HepG2 (cell line): ENCODE data around the gene GRIK5. TPM values are rescaled to one million over a fixed set of nuclear protein-coding genes. Genes with fewer than 3 reads are reported as not detected.

ENCODE experiments used
- CEBPG ChIP-seq: IDR thresholded peaks from 2 replicates; pipeline ENCODE4 v1.6.1; 2016
- DPF2 ChIP-seq: sonication (generic); formaldehyde crosslinking; IDR thresholded peaks from 2 replicates; pipeline ENCODE4 v1.4.0; 2020; ENCODE audit warnings: mild to moderate bottlenecking, low read depth, missing genetic modification reagents, borderline replicate concordance
- MIXL1 ChIP-seq: IDR thresholded peaks from 2 replicates; pipeline ENCODE4 v1.6.1; 2016
- NKX3-1 ChIP-seq: sonication (generic); formaldehyde crosslinking; IDR thresholded peaks from 2 replicates; pipeline ENCODE4 v1.5.0; 2020; ENCODE audit warnings: missing genetic modification reagents
- NR2F6 ChIP-seq, 2 experiments: IDR thresholded peaks; 2 replicates each; pipeline ENCODE4 v1.6.1; 2016; ENCODE audit warnings: antibody characterized with exemption in 1 of 2, mild to moderate bottlenecking in 1 of 2
- THYN1 ChIP-seq: sonication (generic); formaldehyde crosslinking; IDR thresholded peaks from 2 replicates; pipeline ENCODE4 v1.8.1; 2023; ENCODE audit warnings: low read depth, mild to moderate bottlenecking, moderate library complexity, missing genetic modification reagents, borderline replicate concordance
- YEATS2 ChIP-seq: sonication (generic); formaldehyde crosslinking; IDR thresholded peaks from 2 replicates; pipeline ENCODE4 v1.4.0; 2020; ENCODE audit warnings: missing genetic modification reagents, borderline replicate concordance
- ZFP36 ChIP-seq: fragments of 150-350 bp; IDR thresholded peaks from 2 replicates; pipeline ENCODE4 v1.6.1; 2018; ENCODE audit warnings: borderline replicate concordance, low read length, low read depth; ENCODE audit not compliant: partially characterized antibody
- ZFP62 ChIP-seq: sonication (generic); formaldehyde crosslinking; IDR thresholded peaks from 2 replicates; pipeline ENCODE4 v1.4.0; 2020; ENCODE audit warnings: missing genetic modification reagents
- ZNF275 ChIP-seq: sonication (generic); formaldehyde crosslinking; IDR thresholded peaks from 2 replicates; pipeline ENCODE4 v1.8.0; 2022; ENCODE audit warnings: missing genetic modification reagents, mild to moderate bottlenecking, inconsistent platforms, borderline replicate concordance
- ZNF333 ChIP-seq: sonication (generic); formaldehyde crosslinking; IDR thresholded peaks from 2 replicates; pipeline ENCODE4 v1.4.0; 2020; ENCODE audit warnings: mild to moderate bottlenecking, missing genetic modification reagents, borderline replicate concordance
- ZNF678 ChIP-seq: sonication (generic); formaldehyde crosslinking; IDR thresholded peaks from 2 replicates; pipeline ENCODE4 v1.4.0; 2020; ENCODE audit warnings: mild to moderate bottlenecking, missing genetic modification reagents
- ZNF781 ChIP-seq: sonication (generic); formaldehyde crosslinking; IDR thresholded peaks from 2 replicates; pipeline ENCODE4 v1.5.1; 2020; ENCODE audit warnings: borderline replicate concordance, mild to moderate bottlenecking, missing genetic modification reagents; ENCODE audit errors: not compliant biosample characterization
- ZNF788 ChIP-seq: sonication (generic); formaldehyde crosslinking; IDR thresholded peaks from 2 replicates; pipeline ENCODE4 v1.5.0; 2020; ENCODE audit warnings: mild to moderate bottlenecking, missing genetic modification reagents, borderline replicate concordance
- ZZZ3 ChIP-seq: sonication (generic); formaldehyde crosslinking; IDR thresholded peaks from 2 replicates; pipeline ENCODE4 v1.4.0; 2020; ENCODE audit warnings: missing genetic modification reagents, mild to moderate bottlenecking, borderline replicate concordance
- polyA plus RNA-seq, 8 experiments: library from polyadenylated mRNA; depleted of rRNA in 3 of 8; stranded (reverse) in 7 of 8; unstranded in 1 of 8; fragments of >200 nt; fragmentation: Illumina TruSeq in 4 of 8; extraction: Trizol in 4 of 8; gene quantifications; 2 replicates each; pipeline versions ENCODE4 v1.2.1 to v1.2.3, GENCODE V29; 2011 to 2016; ENCODE audit warnings: low read depth in 4 of 8, missing spikeins in 1 of 8, mixed read lengths in 1 of 8; ENCODE audit not compliant: insufficient read depth in 1 of 8
- total RNA-seq, 5 experiments: library from RNA; depleted of rRNA; stranded (reverse); fragments of >200 nt; fragmentation: Illumina TruSeq; extraction: Trizol; gene quantifications; 2 replicates each; pipeline ENCODE4 v1.2.3, GENCODE V29; 2016; ENCODE audit warnings: low read depth in 1 of 5
- TF ChIP-seq, protein P1 (sequence below): sonication (generic); formaldehyde crosslinking; IDR thresholded peaks from 2 replicates; pipeline ENCODE4 v1.4.0; 2020; ENCODE audit warnings: mild to moderate bottlenecking, missing genetic modification reagents
- TF ChIP-seq, protein P2 (sequence below): sonication (generic); formaldehyde crosslinking; IDR thresholded peaks from 2 replicates; pipeline ENCODE4 v1.8.1; 2023; ENCODE audit warnings: mild to moderate bottlenecking, missing genetic modification reagents
- TF ChIP-seq, protein P3 (sequence below): sonication (generic); formaldehyde crosslinking; IDR thresholded peaks from 2 replicates; pipeline ENCODE4 v1.8.1; 2023; ENCODE audit warnings: missing genetic modification reagents, inconsistent platforms, borderline replicate concordance
- TF ChIP-seq, protein P4 (sequence below), 2 experiments: sonication (generic) in 1 of 2; formaldehyde crosslinking in 1 of 2; IDR thresholded peaks; 2 replicates each; pipeline versions ENCODE4 v1.4.0 to v1.6.1; 2018 to 2020; ENCODE audit warnings: missing genetic modification reagents in 2 of 2, borderline replicate concordance in 1 of 2, low read depth in 1 of 2, mild to moderate bottlenecking in 1 of 2, missing biosample characterization in 1 of 2
- TF ChIP-seq, protein P5 (sequence below): sonication (generic); formaldehyde crosslinking; IDR thresholded peaks from 2 replicates; pipeline ENCODE4 v1.8.0; 2022; ENCODE audit warnings: missing genetic modification reagents, low read depth, mild to moderate bottlenecking, borderline replicate concordance
- TF ChIP-seq, protein P6 (sequence below): sonication (generic); formaldehyde crosslinking; IDR thresholded peaks from 2 replicates; pipeline ENCODE4 v1.8.0; 2022; ENCODE audit warnings: missing genetic modification reagents, mild to moderate bottlenecking, borderline replicate concordance

The GRIK5 gene
- total and polyA plus RNA-seq, 2 of the 13 experiments (the other 11 are each of a cell fraction or from before 2014, with no cell fraction given) = not detected

DNA sequence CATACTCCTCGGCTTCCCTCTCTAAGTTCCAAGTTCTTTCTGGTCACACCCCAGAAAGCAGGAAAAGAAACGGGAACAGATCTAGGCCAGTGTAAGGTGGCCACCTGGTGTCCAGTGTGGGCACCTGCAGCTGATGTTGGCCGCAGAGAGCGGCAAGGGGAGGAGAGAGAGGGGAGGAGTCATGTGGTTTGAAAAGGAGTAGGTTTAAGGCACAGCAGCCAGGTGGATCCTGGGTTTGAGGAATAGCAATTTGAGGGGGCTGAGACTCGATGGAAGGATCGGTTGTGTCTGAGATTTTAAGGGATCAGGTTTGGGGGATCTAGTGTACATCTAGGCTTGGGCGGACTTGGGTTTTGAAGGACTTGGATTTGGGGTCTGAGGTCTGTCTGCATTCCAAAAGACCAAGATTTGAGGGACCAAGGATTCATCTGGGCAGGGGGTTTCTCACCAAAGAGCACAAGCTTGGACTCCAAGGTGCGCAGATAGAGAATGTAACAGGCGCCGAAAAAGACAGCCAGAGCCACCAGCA lies 112.1 kb downstream of the GRIK5 start (continued):
- TF ChIP-seq, protein P1, sequence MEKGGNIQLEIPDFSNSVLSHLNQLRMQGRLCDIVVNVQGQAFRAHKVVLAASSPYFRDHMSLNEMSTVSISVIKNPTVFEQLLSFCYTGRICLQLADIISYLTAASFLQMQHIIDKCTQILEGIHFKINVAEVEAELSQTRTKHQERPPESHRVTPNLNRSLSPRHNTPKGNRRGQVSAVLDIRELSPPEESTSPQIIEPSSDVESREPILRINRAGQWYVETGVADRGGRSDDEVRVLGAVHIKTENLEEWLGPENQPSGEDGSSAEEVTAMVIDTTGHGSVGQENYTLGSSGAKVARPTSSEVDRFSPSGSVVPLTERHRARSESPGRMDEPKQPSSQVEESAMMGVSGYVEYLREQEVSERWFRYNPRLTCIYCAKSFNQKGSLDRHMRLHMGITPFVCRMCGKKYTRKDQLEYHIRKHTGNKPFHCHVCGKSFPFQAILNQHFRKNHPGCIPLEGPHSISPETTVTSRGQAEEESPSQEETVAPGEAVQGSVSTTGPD (CRISPR knock-in tag) = no peak
- no peak for TF ChIP-seq ZNF333 (CRISPR knock-in tag)
- TF ChIP-seq ZNF788 (CRISPR knock-in tag) = no peak
- no peak for TF ChIP-seq YEATS2 (CRISPR knock-in tag)
- TF ChIP-seq, protein P2, sequence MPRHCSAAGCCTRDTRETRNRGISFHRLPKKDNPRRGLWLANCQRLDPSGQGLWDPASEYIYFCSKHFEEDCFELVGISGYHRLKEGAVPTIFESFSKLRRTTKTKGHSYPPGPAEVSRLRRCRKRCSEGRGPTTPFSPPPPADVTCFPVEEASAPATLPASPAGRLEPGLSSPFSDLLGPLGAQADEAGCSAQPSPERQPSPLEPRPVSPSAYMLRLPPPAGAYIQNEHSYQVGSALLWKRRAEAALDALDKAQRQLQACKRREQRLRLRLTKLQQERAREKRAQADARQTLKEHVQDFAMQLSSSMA (CRISPR knock-in tag) = 0 out of 2 replicates have a peak, but pooled peaks have one; percentile 6
- TF ChIP-seq, protein P3, sequence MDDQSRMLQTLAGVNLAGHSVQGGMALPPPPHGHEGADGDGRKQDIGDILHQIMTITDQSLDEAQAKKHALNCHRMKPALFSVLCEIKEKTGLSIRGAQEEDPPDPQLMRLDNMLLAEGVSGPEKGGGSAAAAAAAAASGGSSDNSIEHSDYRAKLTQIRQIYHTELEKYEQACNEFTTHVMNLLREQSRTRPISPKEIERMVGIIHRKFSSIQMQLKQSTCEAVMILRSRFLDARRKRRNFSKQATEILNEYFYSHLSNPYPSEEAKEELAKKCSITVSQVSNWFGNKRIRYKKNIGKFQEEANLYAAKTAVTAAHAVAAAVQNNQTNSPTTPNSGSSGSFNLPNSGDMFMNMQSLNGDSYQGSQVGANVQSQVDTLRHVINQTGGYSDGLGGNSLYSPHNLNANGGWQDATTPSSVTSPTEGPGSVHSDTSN (CRISPR knock-in tag) = no peak
- TF ChIP-seq, protein P4, sequence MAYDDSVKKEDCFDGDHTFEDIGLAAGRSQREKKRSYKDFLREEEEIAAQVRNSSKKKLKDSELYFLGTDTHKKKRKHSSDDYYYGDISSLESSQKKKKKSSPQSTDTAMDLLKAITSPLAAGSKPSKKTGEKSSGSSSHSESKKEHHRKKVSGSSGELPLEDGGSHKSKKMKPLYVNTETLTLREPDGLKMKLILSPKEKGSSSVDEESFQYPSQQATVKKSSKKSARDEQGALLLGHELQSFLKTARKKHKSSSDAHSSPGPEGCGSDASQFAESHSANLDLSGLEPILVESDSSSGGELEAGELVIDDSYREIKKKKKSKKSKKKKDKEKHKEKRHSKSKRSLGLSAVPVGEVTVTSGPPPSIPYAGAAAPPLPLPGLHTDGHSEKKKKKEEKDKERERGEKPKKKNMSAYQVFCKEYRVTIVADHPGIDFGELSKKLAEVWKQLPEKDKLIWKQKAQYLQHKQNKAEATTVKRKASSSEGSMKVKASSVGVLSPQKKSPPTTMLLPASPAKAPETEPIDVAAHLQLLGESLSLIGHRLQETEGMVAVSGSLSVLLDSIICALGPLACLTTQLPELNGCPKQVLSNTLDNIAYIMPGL (CRISPR knock-in tag; IDR thresholded peaks at IDR 0.05; ENCODE audit: borderline replicate concordance in 1 of 2, low read depth in 1 of 2) = 0 out of 4 replicates have a peak, but pooled peaks of 1 of the 2 experiments have one; percentile 22
- no peak for TF ChIP-seq NR2F6 (IDR thresholded peaks at IDR 0.05)
- no peak for TF ChIP-seq NR2F6 (CRISPR knock-in tag; IDR thresholded peaks at IDR 0.05)
- 0 out of 2 replicates have a peak, but pooled peaks have one; percentile 26 for TF ChIP-seq ZNF275 (CRISPR knock-in tag)
- TF ChIP-seq ZFP36 = no peak
- no peak for TF ChIP-seq ZNF678
- no peak for TF ChIP-seq THYN1 (CRISPR knock-in tag)
- no peak for TF ChIP-seq ZZZ3 (CRISPR knock-in tag)
- TF ChIP-seq DPF2 = no peak
- no peak for TF ChIP-seq MIXL1 (CRISPR knock-in tag)
- no peak for TF ChIP-seq ZFP62 (CRISPR knock-in tag)
- TF ChIP-seq, protein P5, sequence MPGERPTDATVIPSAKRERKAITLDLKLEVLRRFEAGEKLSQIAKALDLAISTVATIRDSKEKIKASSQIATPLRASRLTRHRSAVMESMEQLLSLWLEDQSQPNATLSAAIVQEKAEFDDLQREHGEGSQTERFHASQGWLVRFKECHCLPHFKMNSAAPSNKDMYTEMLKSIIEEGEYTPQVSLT = no peak
- TF ChIP-seq, protein P6, sequence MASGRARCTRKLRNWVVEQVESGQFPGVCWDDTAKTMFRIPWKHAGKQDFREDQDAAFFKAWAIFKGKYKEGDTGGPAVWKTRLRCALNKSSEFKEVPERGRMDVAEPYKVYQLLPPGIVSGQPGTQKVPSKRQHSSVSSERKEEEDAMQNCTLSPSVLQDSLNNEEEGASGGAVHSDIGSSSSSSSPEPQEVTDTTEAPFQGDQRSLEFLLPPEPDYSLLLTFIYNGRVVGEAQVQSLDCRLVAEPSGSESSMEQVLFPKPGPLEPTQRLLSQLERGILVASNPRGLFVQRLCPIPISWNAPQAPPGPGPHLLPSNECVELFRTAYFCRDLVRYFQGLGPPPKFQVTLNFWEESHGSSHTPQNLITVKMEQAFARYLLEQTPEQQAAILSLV (CRISPR knock-in tag) = no peak
- TF ChIP-seq ZNF781 = no peak
- no peak for TF ChIP-seq CEBPG (CRISPR knock-in tag)
- TF ChIP-seq NKX3-1 (CRISPR knock-in tag) = no peak
